GM12878 (cell line): ENCODE results near the gene SNCA. TPM values are rescaled to one million over a fixed set of nuclear protein-coding genes. Genes with fewer than 3 reads are reported as not detected.

Source experiments
- ATAC-seq: fragments of 200-7000 bp; cut with Tn5 transposase; 3 replicates; pipeline ENCODE4 v1.9.1; 2020; ENCODE audit warnings: mild to moderate bottlenecking, moderate library complexity
- BruUV-seq: library from RNA; stranded (reverse); fragments of 400-500 nt; replicated peaks from 2 replicates; lab custom pipeline; 2021; lab: Mats Ljungman, UMichigan
- CTCF ChIA-PET: fragments of 300-600 bp; sonication (Branson Sonifier 250); formaldehyde crosslinking; extraction: SDS; loops from one replicate; lab custom pipeline; 2021; ENCODE audit warnings: inconsistent platforms; lab: Yijun Ruan, JAX
- POLR2A ChIA-PET: fragments of 350-600 bp; formaldehyde crosslinking; extraction: SDS; loops from one replicate; lab custom pipeline; 2021; ENCODE audit warnings: inconsistent platforms; lab: Charles Lee
- RAD21 ChIA-PET: fragments of 300-600 bp; sonication (Branson Sonifier 250); formaldehyde crosslinking; loops from one replicate; lab custom pipeline; 2023; ENCODE audit warnings: antibody characterized with exemption; ENCODE audit not compliant: unreplicated experiment; lab: Charles Lee
- SMC1A ChIA-PET: fragments of 300-600 bp; sonication (Branson Sonifier 250); formaldehyde crosslinking; loops from one replicate; lab custom pipeline; 2023; ENCODE audit not compliant: unreplicated experiment, uncharacterized antibody; lab: Charles Lee
- DNase-seq: peaks from one replicate; pipeline ENCODE4 v3.0.0-alpha.2; 2011; ENCODE audit warnings: low read depth, low spot score
- FAIRE-seq: peaks from 3 replicates; lab custom pipeline; 2011; peaks lifted over from hg19 to GRCh38; lab: Jason Lieb, UNC
- H2AFZ ChIP-seq: 2 replicates; pipeline ENCODE4 v1.6.0; 2011; ENCODE audit warnings: low read depth, low read length, control low read depth; ENCODE audit not compliant: control insufficient read depth
- H3K27ac ChIP-seq: 2 replicates; pipeline ENCODE4 v1.5.1; 2011; ENCODE audit warnings: control low read depth; ENCODE audit not compliant: control insufficient read depth, insufficient read depth
- H3K27me3 ChIP-seq, 2 experiments: replicated peaks in 1 of 2; 2 replicates each; pipeline versions ENCODE4 v1.6.0 to v1.6.1; 2011; ENCODE audit warnings: low read length in 1 of 2; ENCODE audit not compliant: control insufficient read depth in 2 of 2, insufficient read depth in 2 of 2
- H3K36me3 ChIP-seq, 2 experiments: 2 replicates each; pipeline ENCODE4 v1.5.1; 2011; ENCODE audit warnings: low read length in 1 of 2; ENCODE audit not compliant: control insufficient read depth in 2 of 2, insufficient read depth in 2 of 2
- H3K4me1 ChIP-seq: 2 replicates; pipeline ENCODE4 v1.6.1; 2011; ENCODE audit warnings: mild to moderate bottlenecking, low read length, moderate library complexity, mixed read lengths; ENCODE audit not compliant: control insufficient read depth, insufficient read depth
- H3K4me2 ChIP-seq: 2 replicates; pipeline ENCODE4 v1.6.0; 2011; ENCODE audit warnings: control low read depth; ENCODE audit not compliant: control insufficient read depth, insufficient read depth
- H3K4me3 ChIP-seq: fragments of 200-600 bp; sonication (generic); 2 replicates; pipeline ENCODE4 v1.5.1; 2016
- H3K79me2 ChIP-seq: 2 replicates; pipeline ENCODE4 v1.6.0; 2011; ENCODE audit warnings: low read length; ENCODE audit not compliant: control insufficient read depth, insufficient read depth
- H3K9ac ChIP-seq: 2 replicates; pipeline ENCODE4 v1.8.0; 2011; ENCODE audit warnings: low read length, control low read depth, mixed read lengths; ENCODE audit not compliant: control insufficient read depth, insufficient read depth
- H3K9me3 ChIP-seq: replicated peaks from 3 replicates; pipeline ENCODE4 v1.5.1; 2011; ENCODE audit warnings: mild to moderate bottlenecking, low read length; ENCODE audit not compliant: control insufficient read depth, insufficient read depth
- H4K20me1 ChIP-seq: 2 replicates; pipeline ENCODE4 v1.6.0; 2011; ENCODE audit not compliant: control insufficient read depth, insufficient read depth
- CBX5 ChIP-seq: sonication (generic); IDR thresholded peaks from 2 replicates; pipeline ENCODE4 v1.6.1; 2016; ENCODE audit warnings: low read depth, moderate library complexity, mild to moderate bottlenecking, inconsistent platforms
- FOXM1 ChIP-seq: IDR thresholded peaks from 2 replicates; pipeline ENCODE4 v1.6.1; 2012; ENCODE audit warnings: low read depth, mild to moderate bottlenecking, inconsistent platforms, low read length, moderate library complexity
- KAT2A ChIP-seq: conservative IDR thresholded peaks from 2 replicates; pipeline ENCODE4 v1.6.1; 2011; ENCODE audit warnings: low read depth, low read length; ENCODE audit not compliant: control insufficient read depth
- KLF5 ChIP-seq: fragments of 450-650 bp; IDR thresholded peaks from 2 replicates; pipeline ENCODE4 v1.6.1; 2014; ENCODE audit warnings: mild to moderate bottlenecking; ENCODE audit not compliant: partially characterized antibody
- NBN ChIP-seq: fragments of 450-650 bp; IDR thresholded peaks from 2 replicates; pipeline ENCODE4 v1.6.1; 2016
- NFYB ChIP-seq: IDR thresholded peaks from 2 replicates; pipeline ENCODE4 v1.6.1; 2011; ENCODE audit warnings: low read depth, mild to moderate bottlenecking, low read length, improper control_type of control experiment, moderate library complexity; ENCODE audit not compliant: insufficient read depth
- NR2C1 ChIP-seq: fragments of 450-650 bp; IDR thresholded peaks from 2 replicates; pipeline ENCODE4 v1.6.1; 2017; ENCODE audit warnings: antibody characterized with exemption, mild to moderate bottlenecking, moderate library complexity
- SMAD1 ChIP-seq: fragments of 450-650 bp; IDR thresholded peaks from 2 replicates; pipeline ENCODE4 v1.6.1; 2018; ENCODE audit warnings: mild to moderate bottlenecking, low read depth; ENCODE audit not compliant: partially characterized antibody
- TAF1 ChIP-seq: IDR thresholded peaks from 2 replicates; pipeline ENCODE4 v1.6.1; 2011; ENCODE audit warnings: mild to moderate bottlenecking, low read depth, low read length, borderline replicate concordance
- ZSCAN29 ChIP-seq: fragments of 450-650 bp; IDR thresholded peaks from 2 replicates; pipeline ENCODE4 v1.6.1; 2017; ENCODE audit warnings: mild to moderate bottlenecking, moderate library complexity
- WGBS: methylation state at CpG from one replicate; pipeline ENCODE4 v1.1.6; 2016; ENCODE audit warnings: low lambda C conversion rate; ENCODE audit not compliant: insufficient replicate concordance, insufficient coverage; ENCODE audit errors: missing lambda C conversion rate; 5-methylcytosine and 5-hydroxymethylcytosine counted together
- in situ Hi-C: fragments of 300-500 bp; cut with MboI; formaldehyde crosslinking; loops from 9 replicates; pipeline ENCODE4 v1.14.3; 2018; ENCODE audit warnings: mixed read lengths
- intact Hi-C: fragments of 100-400 bp; cut with micrococcal nuclease; formaldehyde crosslinking; loops from one replicate; pipeline ENCODE4 v1.14.2; 2022; ENCODE audit not compliant: unreplicated experiment
- polyA plus RNA-seq, 11 experiments: library from polyadenylated mRNA; depleted of rRNA in 4 of 11; unstranded in 6 of 11; stranded (reverse) in 5 of 11; fragments of >200 nt; fragmentation: Nextera tagmentation in 4 of 11; fragmentation: Illumina TruSeq in 1 of 11; extraction: Ambion mirVana in 4 of 11; extraction: Trizol in 1 of 11; gene quantifications; 1 replicate in 1 of 11; 2 replicates in 10 of 11; pipeline versions ENCODE4 v1.2.1 to v1.2.3, GENCODE V29; 2011 to 2016; ENCODE audit warnings: inconsistent platforms in 2 of 11, missing spikeins in 2 of 11, low read depth in 1 of 11
- total RNA-seq, 4 experiments: library from RNA; depleted of rRNA in 3 of 4; stranded (reverse); fragments of >200 nt in 3 of 4; fragmentation: Illumina TruSeq in 1 of 4; extraction: Trizol in 1 of 4; gene quantifications; 2 replicates each; pipeline versions ENCODE4 v1.2.1 to v1.2.3, GENCODE V29; 2013 to 2021
- TF ChIP-seq, protein P1 (sequence below): IDR thresholded peaks from 2 replicates; pipeline ENCODE4 v1.6.1; 2012; ENCODE audit warnings: low read depth, low read length, improper control_type of control experiment
- TF ChIP-seq, protein P2 (sequence below), 3 experiments: IDR thresholded peaks in 2 of 3; conservative IDR thresholded peaks in 1 of 3; 2 replicates each; pipeline ENCODE4 v1.5.1; 2011; ENCODE audit warnings: low read depth in 3 of 3, low read length in 3 of 3, mild to moderate bottlenecking in 3 of 3, control low read depth in 2 of 3, moderate library complexity in 2 of 3, inconsistent platforms in 1 of 3, mixed read lengths in 1 of 3; ENCODE audit not compliant: control insufficient read depth in 2 of 3, insufficient read depth in 1 of 3; ENCODE audit errors: extremely low read depth in 1 of 3
- TF ChIP-seq, protein P3 (sequence below): fragments of 450-650 bp; formaldehyde crosslinking; IDR thresholded peaks from 2 replicates; pipeline ENCODE4 v1.4.0; 2020; ENCODE audit warnings: mild to moderate bottlenecking, moderate library complexity

The SNCA gene
- total and polyA plus RNA-seq, 10 of the 15 experiments (the other 5 are each of a cell fraction or from before 2014, with no cell fraction given) = 0.22 TPM; not detected in 9

DNA sequence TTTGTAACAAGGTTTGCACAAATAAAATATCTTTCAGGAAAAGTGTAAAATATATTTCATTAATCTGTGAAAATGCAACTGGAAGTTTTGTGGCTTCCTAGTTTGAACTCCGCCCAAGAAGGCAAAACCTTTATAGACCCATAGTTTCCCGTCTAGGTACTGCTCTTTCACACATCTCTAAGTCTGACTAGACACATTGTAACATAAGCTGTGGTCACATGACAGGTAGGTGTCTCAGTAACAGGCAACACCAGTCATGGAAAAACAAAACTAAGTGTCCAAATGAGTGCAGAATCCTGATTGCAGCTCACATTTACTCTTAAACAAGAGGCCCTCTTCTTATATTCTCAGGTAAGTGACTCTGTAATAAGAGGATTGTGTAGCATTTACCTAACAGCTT lies 55.6 kb downstream of the SNCA start (continued):
- TF ChIP-seq, protein P1, sequence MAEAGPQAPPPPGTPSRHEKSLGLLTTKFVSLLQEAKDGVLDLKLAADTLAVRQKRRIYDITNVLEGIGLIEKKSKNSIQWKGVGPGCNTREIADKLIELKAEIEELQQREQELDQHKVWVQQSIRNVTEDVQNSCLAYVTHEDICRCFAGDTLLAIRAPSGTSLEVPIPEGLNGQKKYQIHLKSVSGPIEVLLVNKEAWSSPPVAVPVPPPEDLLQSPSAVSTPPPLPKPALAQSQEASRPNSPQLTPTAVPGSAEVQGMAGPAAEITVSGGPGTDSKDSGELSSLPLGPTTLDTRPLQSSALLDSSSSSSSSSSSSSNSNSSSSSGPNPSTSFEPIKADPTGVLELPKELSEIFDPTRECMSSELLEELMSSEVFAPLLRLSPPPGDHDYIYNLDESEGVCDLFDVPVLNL = no peak
- no peak for TF ChIP-seq KAT2A
- no peak for TF ChIP-seq NBN

DNA sequence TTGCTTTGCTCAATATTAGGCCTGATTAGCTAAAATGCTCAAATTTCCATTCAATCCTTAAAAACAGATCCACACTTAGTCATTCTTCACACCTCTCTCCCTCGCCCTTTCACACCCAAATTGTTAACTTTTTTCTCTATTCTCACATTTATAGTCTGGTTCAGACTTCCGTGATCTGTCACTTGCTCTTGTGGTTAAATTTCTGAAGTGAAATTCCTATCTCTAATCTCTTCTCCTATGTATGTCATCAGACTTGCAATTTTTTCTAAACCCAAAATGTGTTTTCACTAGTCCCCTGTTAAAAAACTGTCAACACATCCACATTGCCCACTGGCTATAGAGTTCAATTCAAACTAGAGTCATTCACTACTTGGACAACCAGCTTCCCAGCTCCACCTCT lies 63.2 kb downstream of the SNCA start:
- no peak overlapping the region for H3K9ac ChIP-seq
- FAIRE-seq = no peak
- no peaks in the 10 kb centered on the region for H3K4me1 ChIP-seq
- TF ChIP-seq SMAD1 (no peak), CBX5 (no peak), FOXM1 (no peak), NR2C1 (no peak), NFYB (no peak), KLF5 (no peak), ZSCAN29 (no peak), TAF1 (no peak)
- TF ChIP-seq, protein P2, sequence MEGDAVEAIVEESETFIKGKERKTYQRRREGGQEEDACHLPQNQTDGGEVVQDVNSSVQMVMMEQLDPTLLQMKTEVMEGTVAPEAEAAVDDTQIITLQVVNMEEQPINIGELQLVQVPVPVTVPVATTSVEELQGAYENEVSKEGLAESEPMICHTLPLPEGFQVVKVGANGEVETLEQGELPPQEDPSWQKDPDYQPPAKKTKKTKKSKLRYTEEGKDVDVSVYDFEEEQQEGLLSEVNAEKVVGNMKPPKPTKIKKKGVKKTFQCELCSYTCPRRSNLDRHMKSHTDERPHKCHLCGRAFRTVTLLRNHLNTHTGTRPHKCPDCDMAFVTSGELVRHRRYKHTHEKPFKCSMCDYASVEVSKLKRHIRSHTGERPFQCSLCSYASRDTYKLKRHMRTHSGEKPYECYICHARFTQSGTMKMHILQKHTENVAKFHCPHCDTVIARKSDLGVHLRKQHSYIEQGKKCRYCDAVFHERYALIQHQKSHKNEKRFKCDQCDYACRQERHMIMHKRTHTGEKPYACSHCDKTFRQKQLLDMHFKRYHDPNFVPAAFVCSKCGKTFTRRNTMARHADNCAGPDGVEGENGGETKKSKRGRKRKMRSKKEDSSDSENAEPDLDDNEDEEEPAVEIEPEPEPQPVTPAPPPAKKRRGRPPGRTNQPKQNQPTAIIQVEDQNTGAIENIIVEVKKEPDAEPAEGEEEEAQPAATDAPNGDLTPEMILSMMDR (IDR thresholded peaks at IDR 0.05 in 2 of 3, conservative IDR thresholded peaks at IDR 0.05 in 1 of 3; ENCODE audit: control insufficient read depth in 2 of 3, extremely low read depth in 1 of 3, insufficient read depth in 1 of 3, low read depth in 3 of 3, low read length in 3 of 3) = no peak
- TF ChIP-seq, protein P3, sequence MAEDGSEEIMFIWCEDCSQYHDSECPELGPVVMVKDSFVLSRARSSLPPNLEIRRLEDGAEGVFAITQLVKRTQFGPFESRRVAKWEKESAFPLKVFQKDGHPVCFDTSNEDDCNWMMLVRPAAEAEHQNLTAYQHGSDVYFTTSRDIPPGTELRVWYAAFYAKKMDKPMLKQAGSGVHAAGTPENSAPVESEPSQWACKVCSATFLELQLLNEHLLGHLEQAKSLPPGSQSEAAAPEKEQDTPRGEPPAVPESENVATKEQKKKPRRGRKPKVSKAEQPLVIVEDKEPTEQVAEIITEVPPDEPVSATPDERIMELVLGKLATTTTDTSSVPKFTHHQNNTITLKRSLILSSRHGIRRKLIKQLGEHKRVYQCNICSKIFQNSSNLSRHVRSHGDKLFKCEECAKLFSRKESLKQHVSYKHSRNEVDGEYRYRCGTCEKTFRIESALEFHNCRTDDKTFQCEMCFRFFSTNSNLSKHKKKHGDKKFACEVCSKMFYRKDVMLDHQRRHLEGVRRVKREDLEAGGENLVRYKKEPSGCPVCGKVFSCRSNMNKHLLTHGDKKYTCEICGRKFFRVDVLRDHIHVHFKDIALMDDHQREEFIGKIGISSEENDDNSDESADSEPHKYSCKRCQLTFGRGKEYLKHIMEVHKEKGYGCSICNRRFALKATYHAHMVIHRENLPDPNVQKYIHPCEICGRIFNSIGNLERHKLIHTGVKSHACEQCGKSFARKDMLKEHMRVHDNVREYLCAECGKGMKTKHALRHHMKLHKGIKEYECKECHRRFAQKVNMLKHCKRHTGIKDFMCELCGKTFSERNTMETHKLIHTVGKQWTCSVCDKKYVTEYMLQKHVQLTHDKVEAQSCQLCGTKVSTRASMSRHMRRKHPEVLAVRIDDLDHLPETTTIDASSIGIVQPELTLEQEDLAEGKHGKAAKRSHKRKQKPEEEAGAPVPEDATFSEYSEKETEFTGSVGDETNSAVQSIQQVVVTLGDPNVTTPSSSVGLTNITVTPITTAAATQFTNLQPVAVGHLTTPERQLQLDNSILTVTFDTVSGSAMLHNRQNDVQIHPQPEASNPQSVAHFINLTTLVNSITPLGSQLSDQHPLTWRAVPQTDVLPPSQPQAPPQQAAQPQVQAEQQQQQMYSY (CRISPR knock-in tag) = no peak
- in situ Hi-C loops = no loop called here
- H3K27ac ChIP-seq = no peak overlapping the region
- DNase-seq = no peak
- no peaks in the 10 kb centered on the region for H3K79me2 ChIP-seq
- no peak overlapping the region for H3K4me3 ChIP-seq
- H4K20me1 ChIP-seq = no peaks in the 10 kb centered on the region
- RAD21 ChIA-PET = no interaction called here
- CTCF ChIA-PET = no interaction called here
- no peak overlapping the region for H2AFZ ChIP-seq
- intact Hi-C loops = no loop called here
- WGBS = 4% methylated on average over 2 of the region's 2 CpGs
- no peaks in the 10 kb centered on the region for H3K9me3 ChIP-seq
- H3K36me3 ChIP-seq = no peaks in the 10 kb centered on the region
- ATAC-seq = no peak
- H3K4me2 ChIP-seq = no peak overlapping the region
- POLR2A ChIA-PET = no interaction called here
- SMC1A ChIA-PET = no interaction called here
- no TSS peak for BruUV-seq
- no peaks in the 10 kb centered on the region for H3K27me3 ChIP-seq
